Sigmoid colon (tissue), 7 donors: ENCODE data around the gene ELL3. TPM values are rescaled to one million over a fixed set of nuclear protein-coding genes. Genes with fewer than 3 reads are reported as not detected.

Source experiments
- DNase-seq: peaks from one replicate; pipeline ENCODE4 v3.0.0-alpha.2; 2019
- H3K27ac ChIP-seq, 4 donors: fragments of 200-600 bp; sonication (generic); one replicate each; pipeline ENCODE4 v1.5.1; 2016 to 2019; ENCODE audit warnings: mild to moderate bottlenecking in 1 of 4
- H3K27me3 ChIP-seq, 3 donors: fragments of 200-600 bp; sonication (generic); one replicate each; pipeline ENCODE4 v1.5.1; 2019; ENCODE audit warnings: mild to moderate bottlenecking in 1 of 3
- H3K36me3 ChIP-seq, 4 donors: fragments of 200-600 bp; sonication (generic); one replicate each; pipeline ENCODE4 v1.5.1; 2016 to 2019
- H3K4me1 ChIP-seq, 4 donors: fragments of 200-600 bp; sonication (generic); one replicate each; pipeline ENCODE4 v1.5.1; 2017 to 2019
- H3K4me3 ChIP-seq, 4 donors: fragments of 200-600 bp; sonication (generic); one replicate each; pipeline ENCODE4 v1.5.1; 2017 to 2019; ENCODE audit warnings: mild to moderate bottlenecking in 2 of 4, moderate library complexity in 1 of 4
- H3K9me3 ChIP-seq, 4 donors: fragments of 200-600 bp in 3 of 4; sonication (generic) in 3 of 4; one replicate each; pipeline versions ENCODE4 v1.5.1 to v1.6.1; 2013 to 2019
- CTCF ChIP-seq, 4 experiments: fragments of 450-650 bp in 3 of 4; fragments of 200-600 bp in 1 of 4; IDR thresholded peaks; one replicate each; pipeline ENCODE4 v1.5.1; 2016 to 2019; ENCODE audit warnings: antibody characterized with exemption in 4 of 4, mild to moderate bottlenecking in 3 of 4, moderate library complexity in 2 of 4
- EP300 ChIP-seq, 4 donors: sonication (generic); formaldehyde crosslinking; IDR thresholded peaks; one replicate each; pipeline ENCODE4 v1.6.1; 2017; ENCODE audit warnings: antibody characterized with exemption in 4 of 4
- POLR2A ChIP-seq, 2 donors: fragments of 450-650 bp; IDR thresholded peaks; one replicate each; pipeline ENCODE4 v1.6.1; 2016; ENCODE audit warnings: antibody characterized with exemption in 2 of 2, mild to moderate bottlenecking in 2 of 2, moderate library complexity in 2 of 2
- POLR2AphosphoS5 ChIP-seq, 4 donors: sonication (generic); formaldehyde crosslinking; IDR thresholded peaks; one replicate each; pipeline ENCODE4 v1.6.1; 2017; ENCODE audit warnings: antibody characterized with exemption in 4 of 4
- WGBS, 2 donors: extraction: QIAGEN DNeasy Blood & Tissue Kit; methylation state at CpG; one replicate each; pipeline ENCODE4 v1.1.7; 2013; 5-methylcytosine and 5-hydroxymethylcytosine counted together
- intact Hi-C: fragments of 100-400 bp; cut with DNase I; formaldehyde crosslinking; loops from one replicate; pipeline ENCODE4 v1.15.1; 2023
- polyA plus RNA-seq, 3 donors: library from polyadenylated mRNA; stranded (reverse); fragments of 200-250 nt; gene quantifications; one replicate each; pipeline ENCODE4 v1.2.3, GENCODE V29; 2013
- total RNA-seq, 4 donors: library from RNA; depleted of rRNA; stranded (reverse); fragments of >200 nt; gene quantifications; one replicate each; pipeline ENCODE4 v1.1.0, GENCODE V29; 2016
- donor health status: healthy with polysubstance abuse.
- donor health status: Bipolar disorder and iron deficiency.
- donor health status: healthy.

Gene ELL3
- total and polyA plus RNA-seq, 7 donors: 1.9 to 45.8 (median 6.4) TPM

- no peak for TF ChIP-seq POLR2AphosphoS5 (IDR thresholded peaks at IDR 0.05)
- no peak for TF ChIP-seq CTCF (IDR thresholded peaks at IDR 0.05)
- TF ChIP-seq EP300 (IDR thresholded peaks at IDR 0.05): no peak
- no peak for TF ChIP-seq POLR2A (IDR thresholded peaks at IDR 0.05)
- Histone ChIP-seq H3K27ac (peak overlapping the region; percentile 88 to 91 (median 90)), H3K4me3 (peak overlapping the region in 1 of 4 donors; percentile 76), H3K27me3 (no peaks in the 10 kb centered on the region), H3K36me3 (peaks cover 2 to 76% (median 19%) of the 10 kb centered on the region in 4 donors), H3K4me1 (peaks cover 0 to 55% (median 32%) of the 10 kb centered on the region in 4 donors), H3K9me3 (no peaks in the 10 kb centered on the region)
- intact Hi-C loops: no loop called here
- DNase-seq: no peak
- WGBS, 2 donors: 65 to 81% methylated on average over 16 of the region's 16 CpGs
Observed at GRCh38 chr15:43799209-43799944, 22.6 kb upstream of the ELL3 start.

- TF ChIP-seq POLR2A (IDR thresholded peaks at IDR 0.05): no peak
- no peak for TF ChIP-seq CTCF (IDR thresholded peaks at IDR 0.05)
- TF ChIP-seq POLR2AphosphoS5 (IDR thresholded peaks at IDR 0.05): no peak
- TF ChIP-seq EP300 (IDR thresholded peaks at IDR 0.05): no peak
- Histone ChIP-seq H3K36me3 (peaks cover 0 to 59% (median 18%) of the 10 kb centered on the region in 4 donors), H3K9me3 (no peaks in the 10 kb centered on the region), H3K27ac (no peak overlapping the region), H3K4me1 (peaks cover 4 to 72% (median 45%) of the 10 kb centered on the region in 4 donors), H3K27me3 (no peaks in the 10 kb centered on the region), H3K4me3 (no peak overlapping the region)
- intact Hi-C loops: no loop called here
- WGBS, 2 donors: 97 to 98% methylated on average over 3 of the region's 3 CpGs
- no peak for DNase-seq
Observed at GRCh38 chr15:43796566-43796965, 19.8 kb upstream of the ELL3 start.

GRCh38 chr15:43795997-43796396, 19.2 kb upstream of the ELL3 start:
- no peak overlapping the region for H3K4me3 ChIP-seq
- no peak overlapping the region for H3K27ac ChIP-seq
- no peaks in the 10 kb centered on the region for H3K9me3 ChIP-seq
- no peak for DNase-seq
- intact Hi-C loops: no loop called here
- peaks cover 0 to 57% (median 18%) of the 10 kb centered on the region in 4 donors for H3K36me3 ChIP-seq
- H3K27me3 ChIP-seq: no peaks in the 10 kb centered on the region
- TF ChIP-seq CTCF (IDR thresholded peaks at IDR 0.05) (no peak), EP300 (IDR thresholded peaks at IDR 0.05) (no peak), POLR2A (IDR thresholded peaks at IDR 0.05) (no peak), POLR2AphosphoS5 (IDR thresholded peaks at IDR 0.05) (no peak)
- peaks cover 4 to 70% (median 39%) of the 10 kb centered on the region in 4 donors for H3K4me1 ChIP-seq

- Histone ChIP-seq H3K36me3 (peaks cover 0 to 57% (median 18%) of the 10 kb centered on the region in 4 donors), H3K4me1 (peaks cover 4 to 66% (median 37%) of the 10 kb centered on the region in 4 donors), H3K4me3 (no peak overlapping the region), H3K27me3 (no peaks in the 10 kb centered on the region), H3K27ac (peak overlapping the region in 2 of 4 donors; percentile 4 to 98), H3K9me3 (no peaks in the 10 kb centered on the region)
- intact Hi-C loops: no loop called here
- TF ChIP-seq POLR2AphosphoS5 (IDR thresholded peaks at IDR 0.05): no peak
- no peak for TF ChIP-seq CTCF (IDR thresholded peaks at IDR 0.05)
- no peak for TF ChIP-seq POLR2A (IDR thresholded peaks at IDR 0.05)
- no peak for TF ChIP-seq EP300 (IDR thresholded peaks at IDR 0.05)
- DNase-seq: no peak
- 85 to 92% methylated on average over 2 of the region's 2 CpGs for WGBS, 2 donors
Observed at GRCh38 chr15:43795197-43795596, 18.4 kb upstream of the ELL3 start.
